ENCODE measurements around the gene ZNF778. TPM values are rescaled to one million over a fixed set of nuclear protein-coding genes. Genes with fewer than 3 reads are reported as not detected.
"Not testable (repeated sequence)": the region's sequence is repeated elsewhere in the genome, so short reads cannot be mapped to it uniquely, and the experiment has no call there.

ZNF778 gene
- total RNA-seq, 2 donors from 2014 or later, result 12.9 to 30.2 TPM

GRCh38 chr16:89241187-89242007 lies 23.9 kb downstream of the ZNF778 start:
- peak; percentile 15 for TF ChIP-seq POLR2AphosphoS5 (IDR thresholded peaks at IDR 0.05)
- TF ChIP-seq CTCF (IDR thresholded peaks at IDR 0.05), result no peak
- peak; percentile 61 for TF ChIP-seq POLR2A (IDR thresholded peaks at IDR 0.05)
- Histone ChIP-seq H3K36me3 (no peaks in the 10 kb centered on the region), H3K4me3 (peak overlapping the region; percentile 63 to 81), H3K4me1 (replicated peaks) (no peaks in the 10 kb centered on the region), H3K27me3 (replicated peaks; ENCODE audit: insufficient read depth) (no peaks in the 10 kb centered on the region), H3K27ac (peak overlapping the region; percentile 88 to 97), H3K9me3 (no peaks in the 10 kb centered on the region)
- 6% methylated on average over 33 of the region's 39 CpGs for WGBS
- intact Hi-C loops (cut with DNase I), result loop anchor here (5.0 to 10.0 kb wide), 3 partner anchors 83 to 401 kb away; partner anchors contain the start of gene SPG7
- DNase-seq (ENCODE audit: low spot score), result peak; percentile 46

GRCh38 chr16:89242795-89243200 lies 25.3 kb downstream of the ZNF778 start:
- intact Hi-C loops (cut with DNase I), result loop anchor here (5.0 to 10.0 kb wide), 3 partner anchors 82 to 400 kb away; partner anchors contain the start of gene SPG7
- WGBS, result 42% methylated on average over 12 of the region's 12 CpGs
- no peak for DNase-seq (ENCODE audit: low spot score)
- H3K4me1 ChIP-seq (replicated peaks), result no peaks in the 10 kb centered on the region
- no peaks in the 10 kb centered on the region for H3K9me3 ChIP-seq
- H3K27ac ChIP-seq, result no peak overlapping the region
- no peaks in the 10 kb centered on the region for H3K27me3 ChIP-seq (replicated peaks; ENCODE audit: insufficient read depth)
- TF ChIP-seq CTCF (IDR thresholded peaks at IDR 0.05), result no peak
- H3K4me3 ChIP-seq, result no peak overlapping the region
- H3K36me3 ChIP-seq, result no peaks in the 10 kb centered on the region

GRCh38 chr16:89243664-89244063 lies 26.2 kb downstream of the ZNF778 start:
- Histone ChIP-seq H3K27me3 (replicated peaks; ENCODE audit: insufficient read depth) (no peaks in the 10 kb centered on the region), H3K9me3 (no peaks in the 10 kb centered on the region), H3K4me3 (no peak overlapping the region), H3K27ac (no peak overlapping the region), H3K36me3 (no peaks in the 10 kb centered on the region), H3K4me1 (replicated peaks) (no peaks in the 10 kb centered on the region)
- TF ChIP-seq POLR2A (IDR thresholded peaks at IDR 0.05) (no peak), CTCF (IDR thresholded peaks at IDR 0.05) (no peak), POLR2AphosphoS5 (IDR thresholded peaks at IDR 0.05) (no peak)
- WGBS, result 96% methylated on average over 5 of the region's 5 CpGs
- DNase-seq (ENCODE audit: low spot score), result no peak
- intact Hi-C loops (cut with DNase I), result loop anchor here (5.0 to 10.0 kb wide), 3 partner anchors 81 to 399 kb away; partner anchors contain the start of gene SPG7

- not testable (repeated sequence) for H3K4me3 ChIP-seq; H3K36me3 ChIP-seq; H3K27ac ChIP-seq; H3K9me3 ChIP-seq; H3K27me3 ChIP-seq (replicated peaks; ENCODE audit: insufficient read depth); H3K4me1 ChIP-seq (replicated peaks); DNase-seq (ENCODE audit: low spot score)
- 75% methylated on average over 13 of the region's 13 CpGs for WGBS
- intact Hi-C loops (cut with DNase I), result loop anchor here (5.0 to 10.0 kb wide), 3 partner anchors 81 to 398 kb away; partner anchors contain the start of gene SPG7
Observed at GRCh38 chr16:89244264-89244663, 26.8 kb downstream of the ZNF778 start.

GRCh38 chr16:89244754-89245153 lies 27.3 kb downstream of the ZNF778 start:
- intact Hi-C loops (cut with DNase I), result loop anchor here (5.0 to 10.0 kb wide), 3 partner anchors 80 to 398 kb away; partner anchors contain the start of gene SPG7
- WGBS, result 71% methylated on average over 12 of the region's 12 CpGs
- no peak for DNase-seq (ENCODE audit: low spot score)

More at GRCh38 chr16:89244754-89245153, 27.3 kb downstream of the ZNF778 start:
- TF ChIP-seq CTCF (IDR thresholded peaks at IDR 0.05), result no peak
- no peak for TF ChIP-seq POLR2AphosphoS5 (IDR thresholded peaks at IDR 0.05)
- TF ChIP-seq POLR2A (IDR thresholded peaks at IDR 0.05), result no peak
- H3K9me3 ChIP-seq, result no peaks in the 10 kb centered on the region
- no peaks in the 10 kb centered on the region for H3K36me3 ChIP-seq
- no peak overlapping the region for H3K27ac ChIP-seq
- no peaks in the 10 kb centered on the region for H3K27me3 ChIP-seq (replicated peaks; ENCODE audit: insufficient read depth)
- no peaks in the 10 kb centered on the region for H3K4me1 ChIP-seq (replicated peaks)
- H3K4me3 ChIP-seq, result no peak overlapping the region
